ENCODE results near the gene RNF220.

RNF220 gene

GRCh38 chr1:44581205-44581604, 176.2 kb downstream of the RNF220 start:
- DNase-seq = no peak
- Mint-ChIP-seq H3K9me3 (no peaks in the 10 kb centered on the region), H3K27me3 (no peaks in the 10 kb centered on the region), H3K4me1 (no peaks in the 10 kb centered on the region), H3K4me3 (no peak overlapping the region), H3K27ac (no peak overlapping the region)
- ATAC-seq = no peak

GRCh38 chr1:44584167-44584566, 179.1 kb downstream of the RNF220 start:
- H3K9me3 Mint-ChIP-seq = no peaks in the 10 kb centered on the region
- ATAC-seq = no peak
- H3K4me3 Mint-ChIP-seq = no peak overlapping the region
- no peaks in the 10 kb centered on the region for H3K4me1 Mint-ChIP-seq
- no peaks in the 10 kb centered on the region for H3K27me3 Mint-ChIP-seq
- DNase-seq = no peak
- H3K27ac Mint-ChIP-seq = no peak overlapping the region

GRCh38 chr1:44585315-44585920, 180.4 kb downstream of the RNF220 start:
- ATAC-seq (no peak), DNase-seq (no peak)
- Mint-ChIP-seq H3K4me1 (no peaks in the 10 kb centered on the region), H3K4me3 (no peak overlapping the region), H3K27ac (no peak overlapping the region), H3K27me3 (no peaks in the 10 kb centered on the region), H3K9me3 (no peaks in the 10 kb centered on the region)

- DNase-seq = no peak
Observed at GRCh38 chr1:44587796-44588460, 182.9 kb downstream of the RNF220 start.

GRCh38 chr1:44588551-44589210, 183.6 kb downstream of the RNF220 start:
- H3K27ac Mint-ChIP-seq = no peak overlapping the region
- H3K9me3 Mint-ChIP-seq = no peaks in the 10 kb centered on the region
- no peaks in the 10 kb centered on the region for H3K4me1 Mint-ChIP-seq
- ATAC-seq (no peak), DNase-seq (no peak)
- H3K27me3 Mint-ChIP-seq = no peaks in the 10 kb centered on the region
- H3K4me3 Mint-ChIP-seq = no peak overlapping the region

More at GRCh38 chr1:44587796-44588460, 182.9 kb downstream of the RNF220 start:
- H3K27me3 Mint-ChIP-seq = no peaks in the 10 kb centered on the region
- no peak for ATAC-seq
- H3K4me1 Mint-ChIP-seq = no peaks in the 10 kb centered on the region
- no peaks in the 10 kb centered on the region for H3K9me3 Mint-ChIP-seq
- H3K27ac Mint-ChIP-seq = no peak overlapping the region
- no peak overlapping the region for H3K4me3 Mint-ChIP-seq

GRCh38 chr1:44590475-44590874, 185.4 kb downstream of the RNF220 start:
- H3K27me3 Mint-ChIP-seq = no peaks in the 10 kb centered on the region
- H3K4me1 Mint-ChIP-seq = no peaks in the 10 kb centered on the region
- H3K27ac Mint-ChIP-seq = no peak overlapping the region
- no peak for DNase-seq
- no peak overlapping the region for H3K4me3 Mint-ChIP-seq
- no peak for ATAC-seq
- H3K9me3 Mint-ChIP-seq = no peaks in the 10 kb centered on the region

- H3K27me3 Mint-ChIP-seq = no peaks in the 10 kb centered on the region
- no peak overlapping the region for H3K4me3 Mint-ChIP-seq
- no peaks in the 10 kb centered on the region for H3K4me1 Mint-ChIP-seq
- ATAC-seq (no peak), DNase-seq (no peak)
- H3K9me3 Mint-ChIP-seq = no peaks in the 10 kb centered on the region
- no peak overlapping the region for H3K27ac Mint-ChIP-seq
Observed at GRCh38 chr1:44591381-44591780, 186.3 kb downstream of the RNF220 start.

GRCh38 chr1:44592208-44593145, 187.4 kb downstream of the RNF220 start:
- ATAC-seq (no peak), DNase-seq (no peak)
- no peaks in the 10 kb centered on the region for H3K4me1 Mint-ChIP-seq
- H3K9me3 Mint-ChIP-seq = no peaks in the 10 kb centered on the region
- H3K27me3 Mint-ChIP-seq = no peaks in the 10 kb centered on the region
- no peak overlapping the region for H3K4me3 Mint-ChIP-seq
- no peak overlapping the region for H3K27ac Mint-ChIP-seq

- Mint-ChIP-seq H3K27me3 (no peaks in the 10 kb centered on the region), H3K27ac (no peak overlapping the region), H3K9me3 (no peaks in the 10 kb centered on the region), H3K4me3 (no peak overlapping the region), H3K4me1 (no peaks in the 10 kb centered on the region)
- ATAC-seq (no peak), DNase-seq (no peak)
Observed at GRCh38 chr1:44594353-44594752, 189.3 kb downstream of the RNF220 start.

- no peaks in the 10 kb centered on the region for H3K4me1 Mint-ChIP-seq
- H3K27ac Mint-ChIP-seq = no peak overlapping the region
- peak; percentile 95 for ATAC-seq
- H3K27me3 Mint-ChIP-seq = no peaks in the 10 kb centered on the region
- DNase-seq = peak; percentile 76
- H3K9me3 Mint-ChIP-seq = no peaks in the 10 kb centered on the region
- no peak overlapping the region for H3K4me3 Mint-ChIP-seq
Observed at GRCh38 chr1:44594871-44595735, 190.0 kb downstream of the RNF220 start.

- H3K4me3 Mint-ChIP-seq = no peak overlapping the region
- no peaks in the 10 kb centered on the region for H3K4me1 Mint-ChIP-seq
- no peaks in the 10 kb centered on the region for H3K9me3 Mint-ChIP-seq
- H3K27ac Mint-ChIP-seq = no peak overlapping the region
- ATAC-seq (no peak), DNase-seq (no peak)
- H3K27me3 Mint-ChIP-seq = no peaks in the 10 kb centered on the region
Observed at GRCh38 chr1:44596511-44596910, 191.5 kb downstream of the RNF220 start.

- ATAC-seq (no peak), DNase-seq (no peak)
- Mint-ChIP-seq H3K4me1 (no peaks in the 10 kb centered on the region), H3K27ac (no peak overlapping the region), H3K4me3 (no peak overlapping the region), H3K27me3 (no peaks in the 10 kb centered on the region), H3K9me3 (no peaks in the 10 kb centered on the region)
Observed at GRCh38 chr1:44598167-44598566, 193.1 kb downstream of the RNF220 start.

GRCh38 chr1:44602634-44603628, 197.9 kb downstream of the RNF220 start:
- H3K4me3 Mint-ChIP-seq = no peak overlapping the region
- DNase-seq (no peak), ATAC-seq (no peak)
- H3K4me1 Mint-ChIP-seq = no peaks in the 10 kb centered on the region
- H3K27me3 Mint-ChIP-seq = no peaks in the 10 kb centered on the region
- no peaks in the 10 kb centered on the region for H3K9me3 Mint-ChIP-seq
- no peak overlapping the region for H3K27ac Mint-ChIP-seq

GRCh38 chr1:44603718-44604117, 198.7 kb downstream of the RNF220 start:
- ATAC-seq (no peak), DNase-seq (no peak)
- Mint-ChIP-seq H3K9me3 (no peaks in the 10 kb centered on the region), H3K4me1 (no peaks in the 10 kb centered on the region), H3K4me3 (no peak overlapping the region), H3K27ac (no peak overlapping the region), H3K27me3 (no peaks in the 10 kb centered on the region)

Measured in stimulated activated naive CD8-positive, alpha-beta T cell treated with anti-CD3 and anti-CD28 coated beads, Interleukin-15, amount 100 ng/mL, for 72 hours (primary cell).